Measurements from ENCODE around the gene RPF1. TPM values are rescaled to one million over a fixed set of nuclear protein-coding genes. Genes with fewer than 3 reads are reported as not detected.
A peak's percentile ranks its signal among the peaks of the same experiment; 100 is the strongest.

Gene RPF1
- total and polyA plus RNA-seq, 2 of the 8 experiments (the other 6 are each of a cell fraction or from before 2014, with no cell fraction given), result 18.7 to 41.8 TPM

- H3K4me3 ChIP-seq (ENCODE audit: extremely low read depth in 1 of 4, insufficient read depth in 2 of 4, low read depth in 3 of 4, low read length in 4 of 4), result peak overlapping the region; percentile 88 to 97 (median 92)
- peak overlapping the region; percentile 76; the same call in 1 of the 2 replicates for H3K27ac ChIP-seq (ENCODE audit: low read depth, low read length)
- peaks cover 6% of the 10 kb centered on the region; the same call in 1 of the 2 replicates for H3K23me2 ChIP-seq (ENCODE audit: low read depth, low read length)
- H2BK120ac ChIP-seq (replicated peaks; ENCODE audit: low read depth, low read length), result peak overlapping the region; percentile 21
- DNase-seq (ENCODE audit: low read depth in 1 of 2, low spot score in 2 of 2) (no peak), FAIRE-seq (no peak)
- H3K4me1 ChIP-seq (replicated peaks in 1 of 4; ENCODE audit: control insufficient read depth in 3 of 4, insufficient read depth in 4 of 4, low read length in 3 of 4), result peaks cover 0 to 10% (median 4%) of the 10 kb centered on the region in 4 experiments; a peak in 6 of 7 replicates
- H3K27me3 ChIP-seq (replicated peaks in 1 of 4; ENCODE audit: control insufficient read depth in 3 of 4, extremely low read depth in 1 of 4, insufficient read depth in 3 of 4, low read length in 3 of 4), result no peaks in the 10 kb centered on the region
- peak overlapping the region; percentile 82 to 95 (median 88) for H3K9ac ChIP-seq (replicated peaks in 1 of 4; ENCODE audit: extremely low read depth in 1 of 4, low read depth in 3 of 4, low read length in 3 of 4)
- no peaks in the 10 kb centered on the region for H3K9me3 ChIP-seq (ENCODE audit: insufficient read depth in 2 of 2, low read depth in 1 of 2, low read length in 1 of 2)
- peaks cover 16 to 18% of the 10 kb centered on the region in 2 experiments for H4K20me1 ChIP-seq (replicated peaks in 1 of 2; ENCODE audit: control insufficient read depth in 1 of 2, insufficient read depth in 2 of 2, low read length in 2 of 2)
- POLR2A ChIA-PET (ENCODE audit: partially characterized antibody), result interaction anchor here (1.2 to 1.7 kb wide), 6 partner anchors 8 to 99 kb away, joined by 4 to 8 read pairs (median 5); partner anchors contain the start of gene CTBS
- H4K5ac ChIP-seq (ENCODE audit: insufficient read length, low read depth, low read length), result peak overlapping the region; percentile 99
- WGBS, 2 experiments (ENCODE audit: extremely low coverage in 1 of 2, insufficient coverage in 1 of 2, insufficient read length in 1 of 2, insufficient replicate concordance in 2 of 2, low coverage in 1 of 2, low lambda C conversion rate in 2 of 2, missing lambda C conversion rate in 1 of 2), result 1% methylated on average over 22 of the region's 47 CpGs; no CpG with 5 or more reads in 1 of the 2 experiments
- H2AK5ac ChIP-seq (ENCODE audit: low read depth, low read length), result no peak overlapping the region
- H4K91ac ChIP-seq (replicated peaks; ENCODE audit: insufficient read length, low read length), result no peak overlapping the region
- H3K23ac ChIP-seq (ENCODE audit: insufficient read length), result no peak overlapping the region
- 0 out of 2 replicates have a peak overlapping the region, but pooled peaks have one; percentile 9 for H2AFZ ChIP-seq (ENCODE audit: low read length)
- H4K8ac ChIP-seq (ENCODE audit: extremely low read depth, insufficient read depth, low read length), result peak overlapping the region; percentile 95; the same call in 1 of the 2 replicates
- H3K56ac ChIP-seq (replicated peaks; ENCODE audit: insufficient read length, low read depth, low read length), result no peak overlapping the region
- no peak overlapping the region for H2BK20ac ChIP-seq (ENCODE audit: low read length)
- H3K14ac ChIP-seq (ENCODE audit: insufficient read length), result no peak overlapping the region
- H3K79me1 ChIP-seq (ENCODE audit: low read depth, low read length), result peaks cover 2% of the 10 kb centered on the region; the same call in 1 of the 2 replicates
- peaks cover 3 to 46% of the 10 kb centered on the region in 2 experiments; a peak in 2 of 4 replicates for H3K79me2 ChIP-seq (ENCODE audit: control insufficient read depth in 1 of 2, insufficient read depth in 2 of 2, low read length in 2 of 2)
- H3K4me2 ChIP-seq (ENCODE audit: insufficient read depth in 1 of 2, low read depth in 2 of 2, low read length in 2 of 2), result peak overlapping the region; percentile 79 to 100
- peak overlapping the region; percentile 42; the same call in 1 of the 2 replicates for H2BK12ac ChIP-seq (ENCODE audit: low read depth, low read length)
- peak overlapping the region; percentile 85; the same call in 1 of the 2 replicates for H3K18ac ChIP-seq (ENCODE audit: extremely low read depth, low read length)
- CTCF ChIA-PET (ENCODE audit: partially characterized antibody), result interaction anchor here (0.6 to 1.8 kb wide), 10 partner anchors 19 to 439 kb away, joined by 3 to 6 read pairs (median 3); no protein-coding TSS in a partner anchor
- peaks cover 0 to 7% (median 0%) of the 10 kb centered on the region in 4 experiments; a peak in 1 of 8 replicates for H3K36me3 ChIP-seq (ENCODE audit: control insufficient read depth in 2 of 4, insufficient read depth in 4 of 4, low read length in 3 of 4)
- peak overlapping the region; percentile 66; the same call in 1 of the 2 replicates for H2BK5ac ChIP-seq (ENCODE audit: low read depth, low read length)
- H3K4ac ChIP-seq (replicated peaks; ENCODE audit: insufficient read length, low read depth, low read length), result peak overlapping the region; percentile 75
- 0 out of 2 replicates have a peak overlapping the region, but pooled peaks have one; percentile 20 for H2BK15ac ChIP-seq (ENCODE audit: low read length)
- 0 out of 2 replicates have a peak, but pooled peaks have one; percentile 2 for TF ChIP-seq PHF8 (conservative IDR thresholded peaks at IDR 0.05; ENCODE audit: low read depth, low read length)
- peak; percentile 10; the same call in 1 of the 2 replicates for TF ChIP-seq TEAD4 (IDR thresholded peaks at IDR 0.05; ENCODE audit: low read depth, low read length)
- no peak for TF ChIP-seq CHD1 (IDR thresholded peaks at IDR 0.05; ENCODE audit: low read depth, low read length)
- peak; percentile 77 for TF ChIP-seq KDM4A (IDR thresholded peaks at IDR 0.05; ENCODE audit: low read depth, low read length, severe bottlenecking)
- TF ChIP-seq MAX (IDR thresholded peaks at IDR 0.05), result peak; percentile 59
- TF ChIP-seq, protein P1, sequence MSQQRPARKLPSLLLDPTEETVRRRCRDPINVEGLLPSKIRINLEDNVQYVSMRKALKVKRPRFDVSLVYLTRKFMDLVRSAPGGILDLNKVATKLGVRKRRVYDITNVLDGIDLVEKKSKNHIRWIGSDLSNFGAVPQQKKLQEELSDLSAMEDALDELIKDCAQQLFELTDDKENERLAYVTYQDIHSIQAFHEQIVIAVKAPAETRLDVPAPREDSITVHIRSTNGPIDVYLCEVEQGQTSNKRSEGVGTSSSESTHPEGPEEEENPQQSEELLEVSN (IDR thresholded peaks at IDR 0.05), result peak; percentile 32; the same call in 1 of the 2 replicates
- TF ChIP-seq, protein P2, sequence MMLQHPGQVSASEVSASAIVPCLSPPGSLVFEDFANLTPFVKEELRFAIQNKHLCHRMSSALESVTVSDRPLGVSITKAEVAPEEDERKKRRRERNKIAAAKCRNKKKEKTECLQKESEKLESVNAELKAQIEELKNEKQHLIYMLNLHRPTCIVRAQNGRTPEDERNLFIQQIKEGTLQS (IDR thresholded peaks at IDR 0.05; ENCODE audit: insufficient read depth, low read depth, low read length), result no peak
- no peak for TF ChIP-seq RBBP5 (IDR thresholded peaks at IDR 0.05; ENCODE audit: borderline replicate concordance, low read depth, low read length)
- peak; percentile 73; the same call in 1 of the 2 replicates for TF ChIP-seq EGR1 (IDR thresholded peaks at IDR 0.05; ENCODE audit: borderline replicate concordance, low read depth, low read length)
These were observed 26.5 kb downstream of the RPF1 start for GRCh38 chr1:84505493-84506001.
